Eye (tissue), 1 donor: ENCODE results near the gene HCN3.
A peak's percentile ranks its signal among the peaks of the same experiment; 100 is the strongest.
"Not testable (repeated sequence)": the region's sequence is repeated elsewhere in the genome, so short reads cannot be mapped to it uniquely, and the experiment has no call there.

Experiments
- DNase-seq: peaks from one replicate; pipeline ENCODE4 v3.0.0-alpha.2; 2015

Gene HCN3

DNA sequence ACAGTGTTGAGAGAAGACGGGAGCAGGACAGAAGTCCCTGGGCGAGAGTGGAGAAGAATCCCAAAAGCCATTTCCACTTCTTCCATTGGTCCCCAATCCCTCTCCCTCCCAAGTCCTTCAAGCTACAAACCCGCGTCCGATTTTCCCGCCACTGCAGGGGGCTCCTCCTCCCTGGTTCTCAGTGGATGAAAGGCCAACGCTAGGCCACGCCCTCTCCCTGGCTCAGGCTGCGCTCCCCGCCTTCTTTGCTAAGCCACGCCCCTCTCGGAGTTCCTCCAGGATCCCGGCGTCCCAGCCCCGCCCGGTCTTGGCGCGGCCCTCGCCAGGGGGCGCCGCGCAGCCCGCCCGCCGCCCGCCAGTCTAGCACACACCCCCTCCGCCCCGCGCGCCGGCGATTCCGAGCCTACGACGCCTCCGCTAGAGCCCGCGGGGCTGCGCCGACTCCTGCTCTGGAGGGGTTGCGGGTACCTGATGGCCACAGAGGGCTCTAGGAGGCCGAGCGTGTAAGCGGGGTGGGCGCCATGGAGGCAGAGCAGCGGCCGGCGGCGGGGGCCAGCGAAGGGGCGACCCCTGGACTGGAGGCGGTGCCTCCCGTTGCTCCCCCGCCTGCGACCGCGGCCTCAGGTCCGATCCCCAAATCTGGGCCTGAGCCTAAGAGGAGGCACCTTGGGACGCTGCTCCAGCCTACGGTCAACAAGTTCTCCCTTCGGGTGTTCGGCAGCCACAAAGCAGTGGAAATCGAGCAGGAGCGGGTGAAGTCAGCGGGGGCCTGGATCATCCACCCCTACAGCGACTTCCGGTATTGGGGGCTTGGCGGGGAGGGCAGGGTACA lies at the start of gene HCN3:
HCN3 (plus strand) TSS at position 394 of the 832 bp plus-strand sequence; CDS start at position 522, 128 bp downstream.
- peak; percentile 99 for DNase-seq

DNA sequence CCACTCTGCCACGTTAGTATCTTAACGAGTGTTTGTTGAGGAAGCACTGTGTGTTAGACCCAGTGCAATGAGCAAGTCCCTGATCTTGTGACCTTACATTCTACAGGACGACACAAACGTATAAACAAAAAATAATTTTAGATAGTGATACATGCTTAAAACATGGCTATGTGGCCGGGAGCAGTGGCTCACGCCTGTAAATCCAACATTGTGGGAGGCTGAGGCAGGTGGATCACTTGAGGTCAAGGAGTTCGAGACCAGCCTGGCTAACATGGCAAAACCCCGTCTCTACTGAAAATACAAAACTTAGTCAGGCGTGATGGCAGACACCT lies 49.2 kb upstream of the HCN3 start:
- DNase-seq = no peak

DNA sequence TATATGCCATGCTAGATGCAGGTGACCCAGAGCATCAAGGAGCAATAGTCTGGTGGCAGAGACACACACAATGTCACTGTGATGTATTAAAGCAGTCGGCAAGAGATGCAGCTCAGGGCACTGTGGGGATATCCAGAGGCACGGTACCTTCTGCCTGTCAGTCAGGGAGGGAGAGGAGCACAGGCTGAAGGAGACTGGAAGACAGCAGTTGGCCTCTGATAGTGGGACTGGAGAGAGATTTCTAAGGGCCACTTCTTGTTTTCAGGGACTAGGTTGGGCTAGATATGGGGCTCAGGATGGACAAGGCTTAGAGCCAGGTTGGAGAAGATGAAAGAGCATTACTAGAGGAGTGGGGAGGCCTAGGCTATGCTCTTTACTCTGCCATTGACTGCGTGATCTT lies 46.0 kb upstream of the HCN3 start:
- DNase-seq = not testable (repeated sequence)

DNA sequence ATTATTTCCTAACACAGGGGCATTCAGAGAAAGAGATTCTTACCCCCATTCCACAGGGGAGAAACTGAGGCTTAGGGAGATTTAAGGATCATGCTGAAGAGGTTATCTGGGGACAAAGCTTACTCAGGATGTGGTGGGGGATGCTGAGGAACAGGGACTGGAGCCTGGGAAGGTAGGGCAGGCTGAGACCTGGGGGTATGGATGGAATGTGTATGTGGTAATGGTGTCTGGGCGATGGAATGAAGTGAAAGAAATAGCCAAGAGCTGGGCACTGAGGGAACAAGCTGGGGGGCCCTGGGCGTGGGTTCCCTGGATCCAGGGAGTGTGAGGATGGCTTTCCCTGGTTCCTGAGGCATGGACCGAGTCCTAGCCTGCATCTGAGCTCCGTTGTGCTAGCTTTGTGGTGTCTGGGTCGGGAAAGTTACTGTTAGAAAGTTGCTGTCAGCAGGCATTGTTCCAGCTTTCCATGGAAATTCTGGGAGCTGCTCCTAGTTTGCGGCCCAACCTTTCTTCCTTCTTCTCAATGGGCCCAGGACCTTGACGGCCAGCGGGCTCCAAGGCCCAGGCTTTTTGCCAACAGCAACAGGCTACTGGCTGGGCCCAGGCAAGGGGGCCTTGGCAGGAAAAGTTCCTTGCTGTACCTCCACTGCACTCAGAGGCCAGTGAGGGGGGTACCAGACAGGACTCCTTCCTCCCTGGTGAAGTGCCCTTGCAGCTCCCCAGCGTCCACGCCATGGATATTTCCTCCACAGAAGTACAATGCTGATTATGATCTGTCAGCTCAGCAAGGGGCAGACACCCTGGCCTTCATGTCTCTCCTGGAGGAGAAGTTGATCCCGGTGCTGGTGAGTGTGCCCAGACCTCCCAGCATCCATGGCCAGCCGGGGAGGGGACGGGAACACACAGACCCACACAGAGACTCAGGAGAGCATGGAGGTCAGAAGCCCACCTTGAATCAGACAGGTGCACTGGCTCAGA lies 45.0 kb upstream of the HCN3 start:
- DNase-seq = peak; percentile 48

DNA sequence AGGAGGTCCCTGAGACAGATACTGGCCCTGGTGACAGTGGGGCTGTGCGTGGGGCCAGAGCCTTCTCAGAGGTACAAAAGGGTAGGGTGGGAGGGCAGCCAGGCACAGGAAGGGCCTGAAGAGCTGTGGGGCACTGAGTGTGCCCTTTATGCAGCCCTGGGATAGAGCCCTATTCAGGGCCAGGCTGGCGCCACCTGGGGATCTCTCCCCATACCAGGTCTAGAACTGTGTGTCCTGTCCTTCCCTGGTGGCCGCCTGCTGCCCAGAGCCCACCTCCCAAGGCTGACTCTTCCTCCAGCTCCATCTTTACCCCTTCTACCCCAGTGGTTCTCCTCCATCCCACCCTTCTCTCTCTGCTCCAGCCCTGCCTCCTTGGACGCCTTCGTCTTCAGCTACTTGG lies 43.8 kb upstream of the HCN3 start:
- DNase-seq = not testable (repeated sequence)

DNA sequence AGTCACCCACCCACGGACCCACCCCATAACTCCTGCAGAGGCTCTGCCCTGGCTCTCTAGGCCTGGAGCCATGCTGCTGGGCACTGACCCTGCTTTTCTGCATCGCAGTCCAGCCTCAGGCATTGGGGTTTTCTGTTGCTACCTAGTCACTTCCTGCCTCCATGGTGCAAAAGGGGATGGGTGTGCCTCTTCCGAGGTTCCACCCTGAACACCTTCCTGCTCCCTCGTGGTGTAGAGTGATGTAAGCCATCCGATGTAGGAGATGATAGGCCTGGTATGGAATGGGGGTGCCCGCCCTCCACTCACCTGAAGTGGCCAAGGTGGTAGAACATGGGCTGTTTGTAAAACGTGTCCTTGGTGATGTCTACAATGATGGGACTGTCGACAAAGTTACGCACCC lies 41.9 kb upstream of the HCN3 start:
- DNase-seq = not testable (repeated sequence)

DNA sequence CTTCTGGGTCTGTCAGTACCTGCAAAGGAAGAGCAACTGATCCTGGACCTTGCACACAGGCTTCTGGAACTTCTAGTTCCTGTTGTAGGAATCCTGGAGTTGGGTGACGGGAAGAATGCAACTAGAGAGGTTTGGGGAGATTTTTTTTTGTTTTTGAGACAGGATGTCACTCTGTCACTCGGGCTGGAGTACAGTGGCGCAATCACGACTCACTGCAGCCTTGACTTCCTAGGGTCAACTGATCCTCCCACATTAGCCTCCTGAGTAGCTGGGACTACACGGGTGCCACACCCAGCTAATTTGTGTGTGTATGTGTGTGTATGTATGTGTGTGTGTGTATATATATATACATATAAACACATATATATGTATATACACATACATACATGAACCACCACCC lies 40.8 kb upstream of the HCN3 start:
- DNase-seq = no peak

DNA sequence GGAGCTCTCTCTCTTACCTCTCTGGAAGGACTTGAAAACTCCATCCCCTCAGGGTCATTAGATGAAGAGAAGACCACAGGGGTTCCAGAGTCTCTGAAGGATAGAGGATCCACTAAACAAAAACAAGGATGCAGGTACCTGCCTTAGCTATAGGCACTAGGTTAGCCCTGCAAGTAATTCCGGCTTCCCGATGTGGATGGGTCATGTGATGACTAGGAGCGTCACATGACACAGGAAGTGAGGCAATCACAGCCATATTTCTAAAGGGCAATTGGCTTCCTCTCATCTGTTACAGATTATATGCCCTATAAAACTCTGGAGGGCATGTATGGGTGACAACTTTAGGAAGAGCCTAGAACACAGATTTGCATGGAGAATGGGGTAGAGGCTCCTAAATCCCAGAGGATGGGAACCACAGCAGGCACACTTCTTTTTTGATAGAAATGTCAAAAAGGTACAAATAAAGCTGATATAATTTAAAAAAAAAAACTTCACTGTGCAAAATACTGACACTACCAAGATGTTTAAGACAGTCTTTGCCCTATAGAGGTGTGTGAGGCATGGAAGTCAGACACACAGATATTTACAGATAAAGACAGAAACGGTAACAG lies 36.1 kb upstream of the HCN3 start:
- DNase-seq = peak; percentile 95

DNA sequence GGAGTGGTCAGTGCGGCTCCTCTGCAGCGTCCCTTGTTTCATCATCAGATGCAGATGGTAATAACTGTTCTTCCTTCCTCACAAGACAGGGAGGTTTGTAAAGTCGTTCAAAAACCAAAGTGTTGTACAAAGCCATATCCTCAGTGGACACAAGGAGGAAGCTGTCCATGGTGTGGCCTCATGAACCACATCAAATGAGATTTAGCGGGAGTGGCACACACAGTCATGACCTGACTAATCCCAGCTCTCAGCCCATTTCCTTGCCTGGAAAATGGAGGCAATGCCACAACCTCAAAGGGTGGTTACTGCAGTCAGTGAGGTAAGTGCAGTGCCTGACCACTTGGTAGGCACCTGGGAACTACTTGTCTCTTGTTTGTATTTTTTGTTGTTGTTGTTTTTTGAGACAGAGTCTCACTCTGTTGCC lies 35.4 kb upstream of the HCN3 start:
- no peak for DNase-seq

DNA sequence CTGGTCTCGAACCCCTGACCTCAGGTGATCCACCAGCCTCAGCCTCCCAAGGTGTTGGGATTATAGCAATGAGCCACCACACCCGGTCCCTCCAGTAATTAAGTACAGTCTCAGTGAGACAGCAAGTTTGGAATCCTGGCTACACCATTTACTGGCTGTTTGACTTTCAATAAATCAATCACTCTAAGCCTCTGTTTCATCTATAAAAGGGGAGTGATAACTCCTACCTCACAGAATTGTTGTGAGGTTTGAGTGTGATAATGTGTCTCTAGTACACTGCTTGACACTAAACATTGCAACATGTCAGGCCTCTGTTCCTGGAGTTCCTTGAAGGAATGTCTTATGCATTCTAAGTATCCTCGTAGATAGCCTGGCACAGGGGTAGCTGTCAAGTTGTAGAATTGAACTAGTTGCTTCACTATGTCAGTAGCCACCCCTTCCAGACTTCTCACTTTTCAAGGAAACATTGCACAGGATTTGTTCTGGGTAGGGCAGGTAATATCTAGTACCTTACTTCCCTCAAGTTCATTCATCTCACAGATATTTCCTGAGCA lies 34.4 kb upstream of the HCN3 start:
- peak; percentile 14 for DNase-seq

DNA sequence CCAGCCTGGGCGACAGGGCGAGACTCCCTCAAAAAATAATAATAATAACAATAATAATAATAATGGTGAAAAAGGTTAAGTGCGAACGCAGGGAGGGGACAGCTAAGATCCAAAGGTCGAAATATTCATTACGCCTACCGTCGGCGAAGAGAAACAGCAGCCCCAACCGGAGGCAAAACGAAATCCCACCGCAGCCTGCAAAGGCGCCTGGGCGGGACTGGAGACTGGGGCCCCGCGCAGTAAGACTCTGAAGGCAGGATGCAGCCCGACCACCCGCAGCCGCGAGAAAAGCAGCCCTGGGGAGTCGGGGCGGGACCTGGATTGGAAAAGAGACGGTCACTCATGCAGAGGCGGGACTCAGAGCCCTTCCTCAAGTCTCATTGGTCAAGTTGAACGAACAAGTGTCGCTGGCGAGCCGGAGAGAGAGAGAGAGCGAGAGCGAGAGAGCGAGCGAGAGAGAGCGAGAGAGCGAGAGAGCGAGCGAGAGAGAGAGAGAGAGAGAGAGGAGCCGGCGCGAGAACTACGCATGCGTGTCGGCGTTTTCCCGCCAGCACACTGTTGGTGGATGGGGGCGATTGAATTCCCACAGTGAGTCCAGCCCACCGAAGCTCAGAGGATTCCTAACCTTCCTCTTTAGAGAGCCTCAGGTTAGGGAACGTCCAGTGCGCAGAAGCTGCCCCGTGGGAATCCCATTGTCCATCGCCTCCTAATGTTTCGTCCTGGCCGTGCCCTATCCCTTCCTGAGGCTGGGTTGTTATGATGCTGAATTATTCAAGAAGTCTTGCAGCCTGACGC lies 32.7 kb upstream of the HCN3 start:
- DNase-seq = peak; percentile 100

DNA sequence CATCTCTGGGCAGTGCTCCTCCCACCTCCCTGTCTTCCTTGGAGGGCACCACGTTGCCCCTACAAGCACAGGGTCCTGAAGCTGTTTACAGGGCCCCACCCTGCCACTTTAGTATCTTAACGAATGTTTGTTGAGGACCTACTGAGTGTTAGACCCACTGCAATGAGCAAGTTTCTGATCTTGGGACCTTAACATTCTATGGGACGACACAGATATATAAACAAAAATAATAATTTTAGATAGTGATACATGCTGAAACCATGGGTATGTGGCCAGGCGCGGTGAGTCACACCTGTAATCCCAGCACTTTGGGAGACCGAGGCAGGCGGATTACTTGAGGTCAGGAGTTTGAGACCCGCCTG lies 32.1 kb upstream of the HCN3 start:
- DNase-seq = no peak

DNA sequence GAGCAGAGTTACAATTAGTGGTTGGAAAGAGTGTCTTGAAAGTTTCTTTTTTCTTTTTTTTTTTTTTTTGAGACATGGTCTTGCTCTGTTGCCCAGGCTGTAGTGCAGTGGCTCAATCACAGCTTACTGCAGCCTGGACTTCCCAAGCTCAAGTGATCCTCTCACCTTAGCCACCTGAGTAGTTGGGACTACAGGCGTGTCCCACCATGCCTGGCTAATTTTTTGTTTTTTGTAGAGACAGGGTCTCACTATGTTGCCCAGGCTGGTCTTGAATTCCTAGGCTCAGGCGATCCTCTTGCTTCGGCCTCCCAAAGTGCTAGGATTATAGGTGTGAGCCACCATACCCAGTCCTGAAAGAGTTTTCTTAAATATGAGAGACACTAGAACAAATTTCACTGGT lies 30.5 kb upstream of the HCN3 start:
- not testable (repeated sequence) for DNase-seq

DNA sequence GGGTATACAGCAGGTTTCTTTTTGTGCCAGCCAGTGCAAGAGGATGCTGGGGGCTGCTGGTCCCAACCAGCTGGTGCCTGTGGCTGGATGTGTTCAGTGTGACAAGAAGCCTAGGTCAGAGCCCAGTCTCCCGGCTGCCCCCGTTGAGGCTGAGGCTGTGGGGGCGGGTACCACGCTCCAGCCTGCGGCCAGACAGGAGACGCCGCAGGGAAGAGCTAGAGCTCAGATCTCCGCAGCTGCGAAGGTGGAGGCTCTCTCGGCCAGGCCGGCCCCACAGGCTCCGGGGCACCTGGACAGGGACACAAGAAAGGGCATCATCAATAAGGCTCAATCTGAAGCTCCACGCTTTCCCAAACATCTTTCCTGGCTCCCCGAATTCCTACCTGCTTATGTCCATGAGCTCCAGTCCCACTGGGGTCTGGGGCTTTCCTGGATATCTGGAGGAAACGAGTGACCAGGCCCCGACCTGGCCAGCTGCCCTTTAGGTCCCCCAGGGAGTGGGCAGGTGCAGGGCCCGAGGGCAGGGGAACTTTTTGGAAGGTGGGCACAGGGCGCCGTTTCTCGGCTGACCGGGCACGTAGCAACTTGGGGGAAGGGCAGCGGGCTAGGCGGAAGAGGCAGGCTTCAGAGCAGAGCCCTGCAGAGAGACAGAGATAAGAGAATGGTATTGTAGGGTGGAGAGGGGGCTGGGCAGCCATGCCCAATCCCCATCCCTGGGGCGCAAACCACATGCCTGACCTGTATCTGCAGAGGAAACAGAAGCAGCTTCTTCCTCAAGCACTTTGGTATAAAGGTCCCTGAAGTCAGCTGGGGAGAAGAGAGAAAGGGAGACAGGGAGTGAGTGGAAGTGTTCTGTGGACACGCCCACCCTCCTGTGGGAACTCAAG lies 29.4 kb upstream of the HCN3 start:
- DNase-seq = no peak

DNA sequence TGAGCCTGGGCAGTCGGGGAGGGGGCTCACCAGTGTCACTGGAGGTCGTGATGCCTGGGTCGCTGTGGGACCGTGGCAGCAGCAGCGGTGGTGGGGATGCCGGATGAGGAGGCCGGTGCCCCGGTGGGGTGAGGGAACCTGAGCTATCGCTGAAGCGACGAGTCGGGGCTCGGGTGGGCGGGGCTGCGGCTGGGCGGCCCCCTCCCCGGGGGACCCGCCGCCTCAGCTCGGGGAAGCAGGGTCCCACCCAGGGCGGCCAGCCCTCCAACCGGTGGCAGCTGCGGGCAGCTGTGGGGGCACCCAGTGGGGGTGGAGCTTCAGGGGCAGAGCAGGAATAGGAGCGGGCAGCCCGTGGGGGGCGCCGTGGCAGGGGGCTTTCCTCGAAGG lies 27.0 kb upstream of the HCN3 start:
- DNase-seq = no peak

DNA sequence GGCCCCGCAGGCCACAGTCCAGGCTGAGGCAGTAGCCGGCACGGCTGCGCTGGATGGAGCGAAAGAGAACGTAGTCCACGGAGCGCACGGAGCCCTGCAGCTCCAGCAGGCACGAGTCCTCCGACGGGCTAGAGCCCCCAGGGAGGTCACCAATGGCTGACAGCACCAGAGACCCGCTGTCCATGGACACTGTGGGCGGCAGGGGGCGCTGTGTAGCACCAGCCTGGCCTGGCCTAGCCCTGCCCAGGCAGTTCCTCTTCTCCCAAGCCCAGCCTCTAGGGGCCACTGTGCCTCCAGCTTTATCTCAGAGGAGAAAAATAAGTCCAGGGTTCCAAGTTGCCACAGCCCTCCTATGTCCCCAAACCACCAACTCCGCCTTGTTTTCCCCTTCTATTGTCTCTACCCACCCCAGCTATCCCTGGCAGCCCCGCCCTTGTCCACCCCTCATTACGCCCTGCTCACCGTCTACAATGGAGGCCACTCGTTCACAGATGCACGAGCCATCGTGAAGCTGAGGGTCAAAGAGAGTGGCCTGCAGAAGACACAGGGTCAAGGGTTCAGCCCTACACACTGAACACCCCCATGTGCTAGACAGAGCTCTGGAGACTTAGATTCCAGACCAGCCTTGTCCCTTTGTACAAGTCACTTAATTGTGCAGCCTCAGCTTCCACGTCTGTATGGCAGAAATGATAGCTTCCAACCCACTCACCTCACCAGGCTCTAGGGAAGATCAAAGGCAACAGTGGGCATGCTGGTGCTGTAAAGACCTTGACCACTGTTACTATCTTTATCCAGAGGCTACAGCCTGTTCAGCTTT lies 26.4 kb upstream of the HCN3 start:
- DNase-seq = peak; percentile 98

DNA sequence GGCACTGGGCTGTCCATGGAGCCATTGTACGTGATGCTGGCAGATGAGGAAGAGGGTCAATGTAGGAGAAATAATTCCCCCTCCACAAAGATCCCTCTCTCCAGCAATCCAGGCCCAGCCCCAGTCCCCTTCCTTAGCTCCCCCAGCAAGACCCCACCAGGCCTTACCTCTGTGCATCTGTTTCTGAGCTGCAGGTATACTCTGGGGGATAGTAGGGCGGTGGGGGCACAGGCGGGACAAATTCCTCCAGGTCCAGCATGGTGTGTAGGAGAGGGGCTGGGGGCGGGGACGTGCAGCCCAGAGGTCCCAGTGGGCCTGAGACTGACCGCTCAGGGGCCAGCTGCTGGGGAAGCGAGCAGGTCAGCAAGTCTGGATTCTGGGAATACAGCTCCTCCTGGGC lies 25.7 kb upstream of the HCN3 start:
- DNase-seq = no peak

DNA sequence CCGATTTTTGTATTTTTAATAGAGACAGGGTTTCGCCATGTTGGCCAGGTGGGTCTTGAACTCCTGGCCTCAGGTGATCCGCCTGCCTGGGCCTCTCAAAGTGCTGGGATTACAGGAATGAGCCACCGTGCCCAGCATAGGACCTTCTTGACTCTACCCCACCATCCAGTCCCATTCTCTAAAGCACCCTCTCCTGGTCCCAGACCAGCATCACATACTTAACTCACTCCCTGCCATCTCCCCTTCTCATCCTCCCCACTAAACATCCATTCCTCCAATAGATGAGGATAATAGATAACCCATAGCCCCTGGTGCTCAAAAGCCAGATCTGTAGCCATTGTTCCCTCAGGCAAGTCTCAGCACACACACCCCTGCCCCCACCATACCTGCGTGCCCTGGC lies 24.1 kb upstream of the HCN3 start:
- no peak for DNase-seq

DNA sequence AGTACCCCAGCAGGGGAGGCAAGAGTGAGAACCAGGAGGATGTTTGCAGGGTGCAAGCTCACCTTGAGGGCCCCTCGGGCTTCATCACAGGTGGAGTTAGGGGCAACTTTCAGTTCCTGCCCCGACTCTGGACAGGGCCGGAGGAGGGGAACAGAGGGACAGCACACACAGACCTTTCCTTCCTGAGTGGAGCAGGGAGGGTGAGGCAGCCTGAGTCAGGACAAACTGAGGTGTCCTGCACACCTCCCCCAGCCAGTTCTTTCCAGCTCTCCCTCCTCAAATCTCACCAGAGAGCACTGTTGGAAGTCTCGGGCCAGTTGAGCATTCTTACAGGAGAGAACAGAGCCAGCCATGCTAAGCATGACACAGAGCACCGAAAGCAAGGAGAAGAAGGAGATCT lies 23.5 kb upstream of the HCN3 start:
- DNase-seq = no peak

DNA sequence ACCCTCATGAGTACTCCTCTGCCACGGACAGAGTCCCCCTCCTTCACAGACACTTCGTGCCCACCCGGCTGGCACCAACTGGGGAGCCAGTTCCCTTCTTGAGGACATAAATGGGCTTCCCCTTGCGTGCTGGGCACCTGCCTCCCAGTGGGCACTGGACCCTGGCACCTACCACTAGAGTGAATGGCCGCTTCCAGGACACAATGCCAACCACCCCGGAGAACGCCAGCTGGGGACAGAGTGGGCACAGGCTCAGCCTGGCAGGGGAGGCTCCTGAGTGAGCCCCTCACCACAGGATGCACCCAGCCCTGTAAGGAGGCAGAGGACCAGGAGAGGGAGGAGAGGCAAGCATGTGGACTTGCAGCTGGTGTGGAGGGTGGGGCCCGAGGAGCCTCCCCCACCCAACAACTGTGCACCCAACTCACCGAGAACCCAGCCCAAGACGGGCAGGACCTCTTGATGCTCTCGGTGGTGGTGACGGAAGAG lies 23.0 kb upstream of the HCN3 start:
- no peak for DNase-seq
